ENCODE results near the gene ZNF710. TPM values are rescaled to one million over a fixed set of nuclear protein-coding genes. Genes with fewer than 3 reads are reported as not detected.
"Not testable (repeated sequence)": the region's sequence is repeated elsewhere in the genome, so short reads cannot be mapped to it uniquely, and the experiment has no call there.

ZNF710 gene
- total RNA-seq, 1 experiment from 2014 or later = 40.7 TPM

DNA sequence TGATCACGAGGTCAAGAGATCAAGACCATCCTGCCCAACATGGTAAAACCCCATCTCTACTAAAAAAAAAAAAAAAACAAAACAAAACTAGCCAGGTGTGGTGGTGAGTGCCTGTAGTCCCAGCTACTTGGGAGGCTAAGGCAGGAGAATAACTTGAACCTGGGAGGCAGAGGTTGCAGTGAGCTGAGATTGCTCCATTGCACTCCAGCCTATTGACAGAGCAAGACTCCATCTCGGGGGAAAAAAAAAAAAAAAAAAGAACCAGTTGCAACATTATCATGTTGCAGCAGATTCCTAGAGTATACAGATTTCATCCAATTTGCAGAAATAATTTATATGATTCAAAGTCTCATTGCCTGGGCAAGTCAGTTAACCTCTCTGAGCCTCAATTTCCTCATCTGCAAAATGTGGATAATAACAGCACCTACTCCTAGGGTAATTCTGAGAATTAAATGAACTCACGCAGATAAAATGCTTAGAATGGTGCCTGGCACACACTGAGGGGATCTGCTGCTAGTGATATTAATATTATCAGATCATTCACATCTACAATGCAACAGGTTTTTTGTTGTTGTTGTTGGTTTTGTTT is 108.1 kb downstream of the ZNF710 start:
- H3K79me1 ChIP-seq (ENCODE audit: insufficient read depth, low read depth, low read length, poor library complexity, severe bottlenecking); H4K5ac ChIP-seq (ENCODE audit: insufficient read length, low read depth, low read length); H3K4me1 ChIP-seq (ENCODE audit: insufficient read depth, low read length); H3K9ac ChIP-seq (ENCODE audit: extremely low read depth, insufficient read length, low read length); H3K9me3 Mint-ChIP-seq; H3K23ac ChIP-seq (ENCODE audit: insufficient read length, low read depth, low read length); H4K91ac ChIP-seq (ENCODE audit: insufficient read length, low read depth, low read length); H2AK5ac ChIP-seq (ENCODE audit: insufficient read length, low read length); H2BK20ac ChIP-seq (ENCODE audit: low read depth, low read length, poor library complexity, severe bottlenecking); H3T11ph ChIP-seq (ENCODE audit: low read length); H3K9me3 ChIP-seq (ENCODE audit: control insufficient read depth, low read depth, low read length); H4K20me1 ChIP-seq (ENCODE audit: control insufficient read depth, insufficient read depth, insufficient read length); H3K4me2 ChIP-seq (ENCODE audit: insufficient read depth, insufficient read length, low read length); H2BK5ac ChIP-seq (ENCODE audit: insufficient read length, low read length); H3K23me2 ChIP-seq (ENCODE audit: insufficient read length, low read depth, low read length, poor library complexity, severe bottlenecking); H3K79me2 ChIP-seq (ENCODE audit: insufficient read depth, low read length); H2AFZ ChIP-seq (ENCODE audit: low read length); H3K18ac ChIP-seq (ENCODE audit: insufficient read length, low read depth, low read length); H3K27ac ChIP-seq (ENCODE audit: insufficient read length, low read depth, low read length); H2BK15ac ChIP-seq (ENCODE audit: low read depth, low read length); H4K8ac ChIP-seq (replicated peaks; ENCODE audit: insufficient read length, low read depth, low read length); H2BK12ac ChIP-seq (ENCODE audit: insufficient read length, low read depth, low read length); H3K27me3 ChIP-seq (ENCODE audit: insufficient read depth, low read length); H2BK120ac ChIP-seq (ENCODE audit: low read depth, low read length, poor library complexity, severe bottlenecking); H3K36me3 Mint-ChIP-seq (ENCODE audit: insufficient read depth in 1 of 3, low read depth in 3 of 3); H3K4ac ChIP-seq (ENCODE audit: low read depth, low read length); H3K27ac Mint-ChIP-seq; DNase-seq; H3K4me3 Mint-ChIP-seq; H3K56ac ChIP-seq (ENCODE audit: insufficient read length, low read depth, low read length); H3K14ac ChIP-seq (ENCODE audit: insufficient read depth, low read length): not testable (repeated sequence)
- peaks cover 13% of the 10 kb centered on the region for H3K27me3 Mint-ChIP-seq (ENCODE audit: low read depth)
- peaks cover 10 to 11% of the 10 kb centered on the region in 2 experiments for H3K4me1 Mint-ChIP-seq
- no CpG with 5 or more reads among the region's 3 CpGs for WGBS (ENCODE audit: extremely low coverage, insufficient read length, low lambda C conversion rate)
